GM21576 (cell line): ENCODE data around the gene MYO15A.

Experiments used
- ATAC-seq: cut with Tn5 transposase; IDR thresholded peaks from one replicate; pipeline ENCODE4 v1.9.1; 2021; ENCODE audit warnings: mild to moderate bottlenecking, moderate library complexity; ENCODE audit not compliant: unreplicated experiment

MYO15A gene

GRCh38 chr17:18184143-18185031 lies 75.8 kb downstream of the MYO15A start:
- no peak for ATAC-seq

GRCh38 chr17:18185391-18185790 lies 76.8 kb downstream of the MYO15A start:
- ATAC-seq, result no peak

GRCh38 chr17:18185832-18186626 lies 77.5 kb downstream of the MYO15A start:
- no peak for ATAC-seq

- no peak for ATAC-seq
Measured at GRCh38 chr17:18186627-18186982, 78.0 kb downstream of the MYO15A start.

- ATAC-seq, result no peak
Measured at GRCh38 chr17:18187226-18187625, 78.7 kb downstream of the MYO15A start.

GRCh38 chr17:18187821-18188761 lies 79.5 kb downstream of the MYO15A start:
- no peak for ATAC-seq

- ATAC-seq, result no peak
Measured at GRCh38 chr17:18190628-18191235, 82.2 kb downstream of the MYO15A start.

GRCh38 chr17:18191236-18191667 lies 82.7 kb downstream of the MYO15A start:
- no peak for ATAC-seq

- ATAC-seq, result no peak
Measured at GRCh38 chr17:18191967-18192366, 83.4 kb downstream of the MYO15A start.

GRCh38 chr17:18194394-18194793 lies 85.8 kb downstream of the MYO15A start:
- no peak for ATAC-seq

- ATAC-seq, result no peak
Measured at GRCh38 chr17:18194804-18195203, 86.2 kb downstream of the MYO15A start.

GRCh38 chr17:18195246-18195645 lies 86.7 kb downstream of the MYO15A start:
- ATAC-seq, result no peak

GRCh38 chr17:18197535-18198194 lies 89.1 kb downstream of the MYO15A start:
- ATAC-seq, result no peak

- ATAC-seq, result no peak
Measured at GRCh38 chr17:18198530-18198929, 90.0 kb downstream of the MYO15A start.

- ATAC-seq, result no peak
Measured at GRCh38 chr17:18201108-18201507, 92.6 kb downstream of the MYO15A start.

- ATAC-seq, result no peak
Measured at GRCh38 chr17:18203308-18203707, 94.8 kb downstream of the MYO15A start.

GRCh38 chr17:18205861-18206260 lies 97.3 kb downstream of the MYO15A start:
- ATAC-seq, result no peak

- ATAC-seq, result no peak
Measured at GRCh38 chr17:18206962-18207361, 98.4 kb downstream of the MYO15A start.

- no peak for ATAC-seq
Measured at GRCh38 chr17:18208092-18208491, 99.5 kb downstream of the MYO15A start.
